Stomach (tissue), 9 donors: ENCODE data around the gene SLC16A1. TPM values are rescaled to one million over a fixed set of nuclear protein-coding genes. Genes with fewer than 3 reads are reported as not detected.
"Not testable (repeated sequence)": the region's sequence is repeated elsewhere in the genome, so short reads cannot be mapped to it uniquely, and the experiment has no call there.

Experiments
- DNase-seq, 2 donors: peaks; one replicate each; pipeline versions ENCODE4 v3.0.0 to v3.0.0-alpha.2; 2013 to 2019
- H3K27ac ChIP-seq, 5 donors: fragments of 200-600 bp in 4 of 5; sonication (generic) in 4 of 5; one replicate each; pipeline ENCODE4 v1.5.1; 2013 to 2019; ENCODE audit warnings: mild to moderate bottlenecking in 1 of 5, moderate library complexity in 1 of 5
- H3K27me3 ChIP-seq, 3 donors: fragments of 200-600 bp; sonication (generic); one replicate each; pipeline ENCODE4 v1.5.1; 2017 to 2019; ENCODE audit warnings: mixed run types in 1 of 3
- H3K36me3 ChIP-seq, 4 donors: fragments of 200-600 bp; sonication (generic); 1 replicate in 3 of 4; 2 replicates in 1 of 4; pipeline ENCODE4 v1.5.1; 2016 to 2019
- H3K4me1 ChIP-seq, 4 donors: fragments of 200-600 bp; sonication (generic); one replicate each; pipeline ENCODE4 v1.5.1; 2016 to 2019
- H3K4me3 ChIP-seq, 4 donors: fragments of 200-600 bp; sonication (generic) in 3 of 4; one replicate each; pipeline ENCODE4 v1.5.1; 2016 to 2019; ENCODE audit warnings: mild to moderate bottlenecking in 1 of 4
- H3K9me3 ChIP-seq, 4 donors: fragments of 200-600 bp; sonication (generic); one replicate each; pipeline ENCODE4 v1.5.1; 2016 to 2019
- EP300 ChIP-seq: sonication (generic); formaldehyde crosslinking; IDR thresholded peaks from one replicate; pipeline ENCODE4 v1.6.1; 2017; ENCODE audit warnings: antibody characterized with exemption
- POLR2A ChIP-seq, 4 donors: fragments of 450-650 bp; IDR thresholded peaks; one replicate each; pipeline ENCODE4 v1.6.1; 2016; ENCODE audit warnings: antibody characterized with exemption in 4 of 4, control low read depth in 2 of 4, mild to moderate bottlenecking in 1 of 4, moderate library complexity in 1 of 4
- POLR2AphosphoS5 ChIP-seq, 3 donors: sonication (generic); formaldehyde crosslinking; IDR thresholded peaks; one replicate each; pipeline ENCODE4 v1.6.1; 2016; ENCODE audit warnings: antibody characterized with exemption in 3 of 3
- WGBS, 5 donors: extraction: QIAGEN DNeasy Blood & Tissue Kit in 3 of 5; methylation state at CpG; one replicate each; pipeline versions ENCODE4 v1.1.5 to v1.1.7; 2013 to 2018; 5-methylcytosine and 5-hydroxymethylcytosine counted together
- intact Hi-C: fragments of 100-400 bp; cut with DNase I; formaldehyde crosslinking; loops from one replicate; pipeline ENCODE4 v1.15.1; 2023; ENCODE audit warnings: low total_unique reads
- polyA plus RNA-seq, 3 donors: library from polyadenylated mRNA; stranded (reverse); fragments of 200-250 nt; gene quantifications; one replicate each; pipeline ENCODE4 v1.2.3, GENCODE V29; 2013
- total RNA-seq, 5 donors: library from RNA; depleted of rRNA; stranded (reverse); fragments of >200 nt; gene quantifications; one replicate each; pipeline versions ENCODE4 v1.1.0 to v1.2.3, GENCODE V29; 2014 to 2016
- TF ChIP-seq, protein P1 (sequence below), 7 experiments: fragments of 450-650 bp in 4 of 7; fragments of 200-600 bp in 3 of 7; sonication (generic) in 3 of 7; IDR thresholded peaks; one replicate each; pipeline ENCODE4 v1.5.1; 2016 to 2019; ENCODE audit warnings: antibody characterized with exemption in 7 of 7, control low read depth in 2 of 7, mild to moderate bottlenecking in 1 of 7
- donor health status: healthy with polysubstance abuse.
- donor health status: Bipolar disorder and iron deficiency.
- donor health status: healthy.

SLC16A1 gene
- total and polyA plus RNA-seq, 8 donors, result 4.9 to 127 (median 13.2) TPM

DNA sequence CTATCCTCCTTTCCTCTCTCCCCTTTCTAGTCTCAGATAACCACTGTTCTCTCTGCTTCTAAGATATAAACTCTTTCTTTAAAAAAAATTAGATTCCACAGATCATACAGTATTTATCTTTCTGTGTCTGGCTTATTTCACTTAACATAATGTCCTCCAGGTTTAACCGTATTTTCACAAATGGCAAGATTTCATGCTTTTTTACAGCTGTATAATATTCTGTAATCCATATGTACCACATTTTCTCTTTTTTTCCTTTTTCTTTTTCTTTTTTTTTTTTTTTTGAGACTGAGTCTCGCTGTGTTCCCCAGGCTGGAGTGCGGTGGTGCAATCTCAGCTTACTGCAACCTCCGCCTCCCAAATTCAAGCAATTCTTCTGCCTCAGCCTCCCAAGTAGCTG is 5.1 kb upstream of the SLC16A1 start:
- Histone ChIP-seq H3K27ac (no peak overlapping the region), H3K4me1 (peaks cover 0 to 46% (median 22%) of the 10 kb centered on the region in 4 donors), H3K27me3 (no peaks in the 10 kb centered on the region), H3K4me3 (no peak overlapping the region), H3K9me3 (no peaks in the 10 kb centered on the region), H3K36me3 (peaks cover 0 to 27% (median 12%) of the 10 kb centered on the region in 4 donors)
- TF ChIP-seq POLR2A (IDR thresholded peaks at IDR 0.05) (no peak), EP300 (no peak), POLR2AphosphoS5 (IDR thresholded peaks at IDR 0.05) (no peak)
- TF ChIP-seq, protein P1, sequence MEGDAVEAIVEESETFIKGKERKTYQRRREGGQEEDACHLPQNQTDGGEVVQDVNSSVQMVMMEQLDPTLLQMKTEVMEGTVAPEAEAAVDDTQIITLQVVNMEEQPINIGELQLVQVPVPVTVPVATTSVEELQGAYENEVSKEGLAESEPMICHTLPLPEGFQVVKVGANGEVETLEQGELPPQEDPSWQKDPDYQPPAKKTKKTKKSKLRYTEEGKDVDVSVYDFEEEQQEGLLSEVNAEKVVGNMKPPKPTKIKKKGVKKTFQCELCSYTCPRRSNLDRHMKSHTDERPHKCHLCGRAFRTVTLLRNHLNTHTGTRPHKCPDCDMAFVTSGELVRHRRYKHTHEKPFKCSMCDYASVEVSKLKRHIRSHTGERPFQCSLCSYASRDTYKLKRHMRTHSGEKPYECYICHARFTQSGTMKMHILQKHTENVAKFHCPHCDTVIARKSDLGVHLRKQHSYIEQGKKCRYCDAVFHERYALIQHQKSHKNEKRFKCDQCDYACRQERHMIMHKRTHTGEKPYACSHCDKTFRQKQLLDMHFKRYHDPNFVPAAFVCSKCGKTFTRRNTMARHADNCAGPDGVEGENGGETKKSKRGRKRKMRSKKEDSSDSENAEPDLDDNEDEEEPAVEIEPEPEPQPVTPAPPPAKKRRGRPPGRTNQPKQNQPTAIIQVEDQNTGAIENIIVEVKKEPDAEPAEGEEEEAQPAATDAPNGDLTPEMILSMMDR (IDR thresholded peaks at IDR 0.05), result no peak
- no peak for DNase-seq
- 96 to 100% (median 98%) methylated on average over 4 of the region's 4 CpGs for WGBS, 5 donors
- intact Hi-C loops, result no loop called here

DNA sequence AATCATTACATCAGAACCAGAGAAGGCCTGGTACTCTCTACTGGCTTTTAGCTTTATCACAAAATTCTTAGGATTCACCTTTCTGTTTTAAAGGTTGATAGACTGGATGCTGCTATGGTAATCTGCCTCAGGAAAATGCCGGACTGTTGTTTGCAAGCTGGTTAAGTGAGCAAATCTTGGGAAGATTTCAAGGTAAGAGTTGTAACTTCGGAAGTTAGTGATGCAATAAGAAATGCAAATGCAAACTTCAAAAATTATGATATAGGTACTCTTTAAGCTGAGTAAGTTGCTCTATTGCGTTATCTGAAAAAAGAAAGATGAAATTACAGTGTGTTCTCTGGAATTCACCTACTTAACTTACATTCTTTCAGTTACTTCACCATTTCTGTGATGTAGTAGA is 4.4 kb upstream of the SLC16A1 start:
- H3K27ac ChIP-seq, result peak overlapping the region in 1 of 5 donors; percentile 38
- peaks cover 0 to 50% (median 27%) of the 10 kb centered on the region in 4 donors for H3K4me1 ChIP-seq
- WGBS, 5 donors, result 83 to 94% (median 93%) methylated on average over 3 of the region's 3 CpGs
- H3K4me3 ChIP-seq, result no peak overlapping the region
- DNase-seq, result no peak
- intact Hi-C loops, result no loop called here
- TF ChIP-seq EP300, result no peak
- TF ChIP-seq, protein P1 (IDR thresholded peaks at IDR 0.05), result no peak
- TF ChIP-seq POLR2A (IDR thresholded peaks at IDR 0.05), result no peak
- TF ChIP-seq POLR2AphosphoS5 (IDR thresholded peaks at IDR 0.05), result no peak
- peaks cover 0 to 22% (median 8%) of the 10 kb centered on the region in 4 donors for H3K36me3 ChIP-seq
- no peaks in the 10 kb centered on the region for H3K27me3 ChIP-seq
- no peaks in the 10 kb centered on the region for H3K9me3 ChIP-seq

DNA sequence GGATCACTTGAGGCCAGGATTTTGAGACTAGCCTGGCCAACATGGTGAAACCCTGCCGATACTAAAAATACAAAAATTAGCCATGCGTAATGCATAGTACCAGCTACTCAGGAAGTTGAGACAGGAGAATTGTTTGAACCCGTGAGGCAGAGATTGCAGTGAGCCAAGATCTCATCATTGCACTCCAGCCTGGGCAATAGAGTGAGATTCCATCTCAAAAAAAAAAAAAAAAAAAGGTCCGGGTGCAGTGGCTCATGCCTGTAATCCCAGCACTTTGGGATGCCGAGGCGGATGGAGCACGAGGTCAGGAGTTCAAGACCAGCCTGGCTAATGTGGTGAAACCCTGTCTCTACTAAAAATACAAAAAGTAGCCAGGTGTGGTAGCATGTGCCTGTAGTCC is 2.2 kb upstream of the SLC16A1 start:
- Histone ChIP-seq H3K4me1 (peaks cover 0 to 71% (median 39%) of the 10 kb centered on the region in 4 donors), H3K4me3 (peak overlapping the region; percentile 75 to 83 (median 80)), H3K27ac (peak overlapping the region in 3 of 5 donors; percentile 82 to 94 (median 93))
- not testable (repeated sequence) for H3K36me3 ChIP-seq, H3K9me3 ChIP-seq, DNase-seq, H3K27me3 ChIP-seq
- WGBS, 5 donors, result 73 to 88% (median 86%) methylated on average over 7 of the region's 7 CpGs
- intact Hi-C loops, result loop anchor here (10.0 kb wide), 1 partner anchor 73 kb away; no protein-coding TSS in a partner anchor

DNA sequence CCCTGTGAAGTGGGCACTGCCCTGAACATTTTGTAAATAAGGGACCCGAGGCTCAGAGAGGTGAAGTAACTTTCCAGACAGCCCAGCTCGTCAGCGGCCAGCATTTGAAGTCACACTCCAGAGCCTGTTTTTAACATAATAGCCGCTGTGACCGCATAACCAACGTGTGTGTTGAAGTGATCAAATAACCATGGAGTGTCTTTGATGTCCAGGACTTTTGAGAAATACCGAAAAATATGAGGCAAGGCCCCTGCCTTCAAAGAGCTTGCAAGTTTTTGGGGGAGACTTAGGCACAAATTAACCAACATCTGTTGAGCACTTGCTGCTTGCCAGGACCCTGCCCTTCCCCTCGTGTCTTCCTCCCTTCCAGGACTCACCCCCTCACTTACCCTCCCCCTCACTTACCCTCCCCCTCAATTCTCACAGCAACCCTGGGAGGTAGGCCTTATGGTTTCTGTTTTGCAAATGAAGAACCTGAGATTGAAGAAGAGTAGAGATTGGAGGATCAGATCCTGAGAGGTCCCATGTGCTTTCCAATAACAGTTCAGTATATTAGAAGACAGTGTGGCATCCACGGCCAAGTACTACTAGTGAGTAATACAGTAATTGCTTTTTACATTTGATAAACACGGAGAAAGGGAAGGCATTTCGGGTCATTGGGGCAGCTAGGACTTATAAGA is 1.3 kb upstream of the SLC16A1 start:
- peak overlapping the region; percentile 64 to 94 (median 88) for H3K27ac ChIP-seq

DNA sequence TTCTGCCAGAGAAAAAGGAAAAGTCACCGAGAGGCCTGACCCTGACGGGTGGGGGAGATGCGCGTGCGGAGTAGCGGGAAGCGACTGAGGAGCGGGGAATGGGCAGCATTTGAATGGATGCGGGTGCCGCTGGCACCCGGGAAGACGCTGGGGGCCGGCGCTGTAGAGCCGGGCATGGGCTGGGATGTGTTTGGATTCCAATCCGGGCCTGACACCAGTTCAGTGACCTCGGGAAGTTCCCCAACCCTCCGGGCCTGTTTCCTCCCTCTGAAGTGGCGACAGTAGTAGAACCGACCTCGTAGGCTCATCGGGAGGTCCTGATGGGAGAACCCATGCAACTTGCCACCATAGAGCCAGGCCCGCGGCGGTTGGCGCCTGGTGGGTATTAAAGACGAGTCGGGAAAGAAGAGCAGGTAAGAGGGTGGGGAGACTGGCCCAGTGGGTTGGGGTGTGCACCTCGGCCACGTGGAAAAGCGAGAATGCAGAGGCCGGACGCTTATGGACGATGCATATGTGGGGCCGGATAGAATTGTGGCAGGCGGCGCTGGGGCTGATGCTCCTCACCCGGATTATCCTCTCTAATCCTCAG is 642 bp upstream of the SLC16A1 start:
- WGBS, 5 donors, result 9 to 20% (median 11%) methylated on average over 21 to 38 of the region's 38 CpGs
- Histone ChIP-seq H3K27ac (peak overlapping the region; percentile 64 to 94 (median 88)), H3K27me3 (no peaks in the 10 kb centered on the region), H3K4me3 (peak overlapping the region; percentile 75 to 83 (median 80)), H3K36me3 (peaks cover 0 to 9% (median 0%) of the 10 kb centered on the region in 4 donors), H3K4me1 (peaks cover 0 to 77% (median 40%) of the 10 kb centered on the region in 4 donors), H3K9me3 (no peaks in the 10 kb centered on the region)
- intact Hi-C loops, result loop anchor here (10.0 kb wide), 1 partner anchor 72 kb away; no protein-coding TSS in a partner anchor
- no peak for DNase-seq
- no peak for TF ChIP-seq POLR2A (IDR thresholded peaks at IDR 0.05)
- no peak for TF ChIP-seq POLR2AphosphoS5 (IDR thresholded peaks at IDR 0.05)
- TF ChIP-seq EP300, result no peak
- TF ChIP-seq, protein P1 (IDR thresholded peaks at IDR 0.05), result no peak

More for the DNA sequence above, 1.3 kb upstream of the SLC16A1 start:
- Histone ChIP-seq H3K9me3 (no peaks in the 10 kb centered on the region), H3K4me3 (peak overlapping the region; percentile 75 to 83 (median 80)), H3K36me3 (peaks cover 0 to 9% (median 0%) of the 10 kb centered on the region in 4 donors), H3K4me1 (peaks cover 0 to 78% (median 40%) of the 10 kb centered on the region in 4 donors), H3K27me3 (no peaks in the 10 kb centered on the region)
- peak in 1 of 2 donors; percentile 74 for DNase-seq
- 33 to 36% (median 36%) methylated on average over 11 of the region's 11 CpGs for WGBS, 5 donors
- no peak for TF ChIP-seq POLR2A (IDR thresholded peaks at IDR 0.05)
- peak in 1 of 3 donors; percentile 4 for TF ChIP-seq POLR2AphosphoS5 (IDR thresholded peaks at IDR 0.05)
- intact Hi-C loops, result loop anchor here (10.0 kb wide), 1 partner anchor 72 kb away; no protein-coding TSS in a partner anchor
